H9 (cell line): ENCODE results near the gene DXO. TPM values are rescaled to one million over a fixed set of nuclear protein-coding genes. Genes with fewer than 3 reads are reported as not detected.

Experiments
- DNase-seq: peaks from one replicate; pipeline ENCODE4 v3.0.0-alpha.2; 2017
- H2AFZ ChIP-seq: one replicate; pipeline ENCODE4 v1.6.1; 2013; ENCODE audit warnings: mild to moderate bottlenecking, low read length, control low read depth, moderate library complexity
- H2AK5ac ChIP-seq: 2 replicates; pipeline ENCODE4 v1.6.1; 2013; ENCODE audit warnings: low read length, control low read depth, mixed read lengths; ENCODE audit not compliant: insufficient read length
- H2BK120ac ChIP-seq: one replicate; pipeline ENCODE4 v1.6.1; 2013; ENCODE audit warnings: low read depth, mild to moderate bottlenecking, low read length, control low read depth, inconsistent platforms; ENCODE audit not compliant: poor library complexity, severe bottlenecking
- H2BK12ac ChIP-seq: 2 replicates; pipeline ENCODE4 v1.6.1; 2013; ENCODE audit warnings: low read length, control low read depth, mixed read lengths, low read depth; ENCODE audit not compliant: insufficient read length
- H2BK15ac ChIP-seq: 2 replicates; pipeline ENCODE4 v1.6.1; 2013; ENCODE audit warnings: low read depth, low read length, control low read depth
- H2BK20ac ChIP-seq: one replicate; pipeline ENCODE4 v1.6.1; 2013; ENCODE audit warnings: low read depth, mild to moderate bottlenecking, low read length, control low read depth, inconsistent platforms; ENCODE audit not compliant: poor library complexity, severe bottlenecking
- H2BK5ac ChIP-seq: 2 replicates; pipeline ENCODE4 v1.6.1; 2013; ENCODE audit warnings: low read length, control low read depth, mixed read lengths; ENCODE audit not compliant: insufficient read length
- H3K14ac ChIP-seq: 2 replicates; pipeline ENCODE4 v1.6.1; 2013; ENCODE audit warnings: low read length, control low read depth; ENCODE audit not compliant: insufficient read depth
- H3K18ac ChIP-seq: 2 replicates; pipeline ENCODE4 v1.6.1; 2013; ENCODE audit warnings: low read depth, mild to moderate bottlenecking, mixed read lengths, low read length, control low read depth; ENCODE audit not compliant: insufficient read length
- H3K23ac ChIP-seq: 2 replicates; pipeline ENCODE4 v1.6.1; 2013; ENCODE audit warnings: low read length, control low read depth, mixed read lengths, low read depth; ENCODE audit not compliant: insufficient read length
- H3K23me2 ChIP-seq: 2 replicates; pipeline ENCODE4 v1.6.1; 2013; ENCODE audit warnings: low read depth, mild to moderate bottlenecking, mixed read lengths, low read length, control low read depth; ENCODE audit not compliant: insufficient read length, poor library complexity, severe bottlenecking
- H3K27ac ChIP-seq: 2 replicates; pipeline ENCODE4 v1.5.1; 2013; ENCODE audit warnings: low read length, control low read depth, mixed read lengths, low read depth; ENCODE audit not compliant: insufficient read length
- H3K27me3 ChIP-seq: 2 replicates; pipeline ENCODE4 v1.6.1; 2013; ENCODE audit warnings: low read length, control low read depth, inconsistent platforms; ENCODE audit not compliant: insufficient read depth
- H3K4ac ChIP-seq: 2 replicates; pipeline ENCODE4 v1.6.1; 2013; ENCODE audit warnings: low read depth, mild to moderate bottlenecking, control low read depth, inconsistent platforms, low read length, moderate library complexity
- H3K4me1 ChIP-seq: 2 replicates; pipeline ENCODE4 v1.6.1; 2013; ENCODE audit warnings: low read length, control low read depth, inconsistent platforms; ENCODE audit not compliant: insufficient read depth
- H3K4me2 ChIP-seq: 2 replicates; pipeline ENCODE4 v1.6.1; 2013; ENCODE audit warnings: low read length, control low read depth, mixed read lengths; ENCODE audit not compliant: insufficient read length, insufficient read depth
- H3K56ac ChIP-seq: 2 replicates; pipeline ENCODE4 v1.6.1; 2013; ENCODE audit warnings: low read depth, mild to moderate bottlenecking, mixed read lengths, low read length, control low read depth; ENCODE audit not compliant: insufficient read length
- H3K79me1 ChIP-seq: 2 replicates; pipeline ENCODE4 v1.6.1; 2013; ENCODE audit warnings: low read depth, mild to moderate bottlenecking, moderate library complexity, low read length, control low read depth, inconsistent platforms; ENCODE audit not compliant: insufficient read depth, poor library complexity, severe bottlenecking
- H3K79me2 ChIP-seq: 2 replicates; pipeline ENCODE4 v1.6.1; 2013; ENCODE audit warnings: low read length, control low read depth, inconsistent platforms; ENCODE audit not compliant: insufficient read depth
- H3K9ac ChIP-seq: 2 replicates; pipeline ENCODE4 v1.6.1; 2013; ENCODE audit warnings: low read length, control low read depth, mixed read lengths; ENCODE audit not compliant: insufficient read length; ENCODE audit errors: extremely low read depth
- H3K9me3 ChIP-seq: one replicate; pipeline ENCODE4 v1.6.1; 2013; ENCODE audit warnings: low read depth, low read length, inconsistent platforms; ENCODE audit not compliant: control insufficient read depth
- H3T11ph ChIP-seq: one replicate; pipeline ENCODE4 v1.6.1; 2013; ENCODE audit warnings: mild to moderate bottlenecking, low read length, control low read depth, inconsistent platforms
- H4K20me1 ChIP-seq: one replicate; pipeline ENCODE4 v1.6.1; 2013; ENCODE audit not compliant: control insufficient read depth, insufficient read length, insufficient read depth
- H4K5ac ChIP-seq: 2 replicates; pipeline ENCODE4 v1.6.1; 2013; ENCODE audit warnings: low read depth, mild to moderate bottlenecking, mixed read lengths, low read length, control low read depth; ENCODE audit not compliant: insufficient read length
- H4K8ac ChIP-seq: replicated peaks from 2 replicates; pipeline ENCODE4 v1.6.1; 2013; ENCODE audit warnings: low read length, control low read depth, mixed read lengths, low read depth; ENCODE audit not compliant: insufficient read length
- H4K91ac ChIP-seq: 2 replicates; pipeline ENCODE4 v1.6.1; 2013; ENCODE audit warnings: low read depth, mild to moderate bottlenecking, moderate library complexity, mixed read lengths, low read length, control low read depth; ENCODE audit not compliant: insufficient read length
- H3K27ac Mint-ChIP-seq, 3 experiments: 2 replicates in 2 of 3; 3 replicates in 1 of 3; pipeline ENCODE4 v1.8.0; 2020 to 2021; ENCODE audit warnings: mixed read lengths in 3 of 3, mild to moderate bottlenecking in 1 of 3, moderate library complexity in 1 of 3
- H3K27me3 Mint-ChIP-seq: 2 replicates; pipeline ENCODE4 v1.8.0; 2021; ENCODE audit warnings: low read depth, mild to moderate bottlenecking, moderate library complexity, mixed read lengths
- H3K36me3 Mint-ChIP-seq, 3 experiments: 2 replicates in 2 of 3; 3 replicates in 1 of 3; pipeline ENCODE4 v1.8.0; 2020 to 2021; ENCODE audit warnings: low read depth in 3 of 3, mixed read lengths in 3 of 3; ENCODE audit not compliant: insufficient read depth in 1 of 3
- H3K4me1 Mint-ChIP-seq, 2 experiments: 2 replicates each; pipeline ENCODE4 v1.8.0; 2020; ENCODE audit warnings: mixed read lengths in 2 of 2
- H3K4me3 Mint-ChIP-seq, 2 experiments: 2 replicates in 1 of 2; 3 replicates in 1 of 2; pipeline ENCODE4 v1.8.0; 2020 to 2021; ENCODE audit warnings: mild to moderate bottlenecking in 2 of 2, mixed read lengths in 2 of 2, moderate library complexity in 1 of 2
- H3K9me3 Mint-ChIP-seq, 2 experiments: 2 replicates in 1 of 2; 3 replicates in 1 of 2; pipeline ENCODE4 v1.8.0; 2020; ENCODE audit warnings: mild to moderate bottlenecking in 2 of 2, mixed read lengths in 2 of 2, moderate library complexity in 1 of 2
- CTCF ChIP-seq: fragments of 200-600 bp; sonication (generic); conservative IDR thresholded peaks from 3 replicates; pipeline ENCODE4 v1.8.0; 2021; ENCODE audit warnings: antibody characterized with exemption, mild to moderate bottlenecking
- WGBS: extraction: QIAGEN DNeasy Blood & Tissue Kit; methylation state at CpG from one replicate; pipeline ENCODE4 v1.1.7; 2013; ENCODE audit warnings: missing lambda C conversion rate, low lambda C conversion rate, mixed read lengths; ENCODE audit not compliant: insufficient read length; ENCODE audit errors: extremely low coverage; 5-methylcytosine and 5-hydroxymethylcytosine counted together
- total RNA-seq: library from RNA; stranded (reverse); gene quantifications from 2 replicates; pipeline ENCODE4 v1.2.1, GENCODE V29; 2021

The DXO gene
- total RNA-seq, 1 experiment from 2014 or later: 21.6 TPM

- Histone ChIP-seq H2AK5ac (no peak overlapping the region), H3K14ac (no peak overlapping the region), H3K4me2 (no peak overlapping the region), H3K18ac (no peak overlapping the region), H3K4ac (no peak overlapping the region), H2BK12ac (no peak overlapping the region), H3K23ac (no peak overlapping the region), H4K91ac (no peak overlapping the region), H3K79me1 (no peaks in the 10 kb centered on the region), H2BK120ac (no peak overlapping the region), H3K23me2 (peaks cover 6% of the 10 kb centered on the region), H3K9ac (no peak overlapping the region), H4K20me1 (no peaks in the 10 kb centered on the region), H3K79me2 (no peaks in the 10 kb centered on the region; the same call in 1 of the 2 replicates), H2BK5ac (no peak overlapping the region), H3K27me3 (no peaks in the 10 kb centered on the region), H3K9me3 (no peaks in the 10 kb centered on the region), H4K5ac (no peak overlapping the region), H3K4me1 (peaks cover 3% of the 10 kb centered on the region; the same call in 1 of the 2 replicates), H3T11ph (no peak overlapping the region), H3K27ac (no peak overlapping the region), H4K8ac (no peak overlapping the region), H2BK20ac (no peak overlapping the region), H2BK15ac (no peak overlapping the region), H3K56ac (no peak overlapping the region), H2AFZ (no peak overlapping the region)
- no CpG with 5 or more reads among the region's 17 CpGs for WGBS
- no peak for DNase-seq
- TF ChIP-seq CTCF: no peak
- Mint-ChIP-seq H3K4me1 (peaks cover 8 to 11% of the 10 kb centered on the region in 2 experiments), H3K27ac (peak overlapping the region; percentile 34 to 100 (median 86); a peak in 4 of 7 replicates), H3K27me3 (no peaks in the 10 kb centered on the region; the same call in 1 of the 2 replicates), H3K9me3 (peaks cover 0 to 2% of the 10 kb centered on the region in 2 experiments; a peak in 1 of 5 replicates), H3K36me3 (peaks cover 32 to 69% (median 65%) of the 10 kb centered on the region in 3 experiments; a peak in 6 of 7 replicates), H3K4me3 (peak overlapping the region; percentile 55 to 91; a peak in 4 of 5 replicates)
Measured at GRCh38 chr6:31969712-31970603, 2.0 kb downstream of the DXO start.
